ENCODE data around the gene ATP5F1D. TPM values are rescaled to one million over a fixed set of nuclear protein-coding genes. Genes with fewer than 3 reads are reported as not detected.

The ATP5F1D gene
- total RNA-seq, 2 experiments from 2014 or later: 161 to 180 TPM

Other genes starting within 250 kb of the ATP5F1D start
- gene GRIN3B, start 241.3 kb upstream of the ATP5F1D start, total RNA-seq: under 1 TPM in 1 of 2 experiments, not detected in 1; 0.09 TPM
- 100 to 1,000 TPM; 106 to 128 TPM for gene TMEM259, start 220.6 kb upstream of the ATP5F1D start, total RNA-seq
- not detected for gene RNU6-2, start 220.2 kb upstream of the ATP5F1D start, total RNA-seq
- gene CNN2, start 215.1 kb upstream of the ATP5F1D start, total RNA-seq: 100 to 1,000 TPM; 108 to 130 TPM
- gene ABCA7, start 201.6 kb upstream of the ATP5F1D start, total RNA-seq: 10 to 100 TPM; 14.4 to 16.9 TPM
- 100 to 1,000 TPM; 107 to 137 TPM for gene ARHGAP45, start 174.6 kb upstream of the ATP5F1D start, total RNA-seq
- 100 to 1,000 TPM; 171 to 229 TPM for gene POLR2E, start 146.4 kb upstream of the ATP5F1D start, total RNA-seq
- 100 to 1,000 TPM; 192 to 218 TPM for gene GPX4, start 137.8 kb upstream of the ATP5F1D start, total RNA-seq
- gene SBNO2, start 67.5 kb upstream of the ATP5F1D start, total RNA-seq: 100 to 1,000 TPM; 108 to 113 TPM
- 10 to 100 TPM; 49.2 to 61.5 TPM for gene STK11, start 36.0 kb upstream of the ATP5F1D start, total RNA-seq
- gene CBARP, start 3.7 kb upstream of the ATP5F1D start, total RNA-seq: 1 to 10 TPM in 1 of 2 experiments, under 1 TPM in 1; 0.82 to 1.1 TPM
- gene MIDN, start 6.8 kb downstream of the ATP5F1D start, total RNA-seq: 10 to 100 TPM; 46.5 to 47.9 TPM
- gene CIRBP, start 27.6 kb downstream of the ATP5F1D start, total RNA-seq: 100 to 1,000 TPM; 123 to 188 TPM
- gene FAM174C, start 33.8 kb downstream of the ATP5F1D start, total RNA-seq: 10 to 100 TPM; 75.3 to 88.3 TPM
- not detected for gene EFNA2, start 44.1 kb downstream of the ATP5F1D start, total RNA-seq
- 100 to 1,000 TPM in 1 of 2 experiments, 10 to 100 TPM in 1; 93.4 to 113 TPM for gene NDUFS7, start 142.2 kb downstream of the ATP5F1D start, total RNA-seq
- 10 to 100 TPM; 30.4 to 31.5 TPM for gene GAMT, start 159.8 kb downstream of the ATP5F1D start, total RNA-seq
- 100 to 1,000 TPM; 248 to 347 TPM for gene DAZAP1, start 165.8 kb downstream of the ATP5F1D start, total RNA-seq
- gene RPS15, start 196.6 kb downstream of the ATP5F1D start, total RNA-seq: 1,000 to 10,000 TPM; 1,716 to 1,858 TPM
- under 1 TPM; 0.09 to 0.14 TPM for gene APC2, start 208.4 kb downstream of the ATP5F1D start, total RNA-seq
- gene C19orf25, start 237.5 kb downstream of the ATP5F1D start, total RNA-seq: 10 to 100 TPM; 19.9 to 26.9 TPM
- 1 to 10 TPM; 1.8 to 3.9 TPM for gene PCSK4, start 248.6 kb downstream of the ATP5F1D start, total RNA-seq
- gene REEP6, start 249.4 kb downstream of the ATP5F1D start, total RNA-seq: 1 to 10 TPM; 2.1 to 2.7 TPM